ENCODE results near the gene ZDHHC14. TPM values are rescaled to one million over a fixed set of nuclear protein-coding genes. Genes with fewer than 3 reads are reported as not detected.

Gene ZDHHC14
- polyA plus RNA-seq, 1 donor (not counting 4 experiments of a cell fraction or from before 2014, with no cell fraction given), result 6.4 TPM

- FAIRE-seq (no peak), DNase-seq (ENCODE audit: low read depth, low spot score) (no peak)
- Histone ChIP-seq H3K4me1 (ENCODE audit: control insufficient read depth, extremely low read depth, insufficient read depth, low read length) (no peaks in the 10 kb centered on the region), H3K4me3 (ENCODE audit: control insufficient read depth in 2 of 3, extremely low read depth in 1 of 3, insufficient read depth in 2 of 3, low read depth in 1 of 3, low read length in 3 of 3) (no peak overlapping the region), H3K9me3 (ENCODE audit: control insufficient read depth, low read depth, low read length) (no peaks in the 10 kb centered on the region), H3K36me3 (ENCODE audit: control insufficient read depth in 2 of 2, extremely low read depth in 1 of 2, insufficient read depth in 2 of 2, low read length in 2 of 2) (peaks cover 0 to 1% of the 10 kb centered on the region in 2 experiments), H4K20me1 (ENCODE audit: control insufficient read depth, extremely low read depth, insufficient read depth, low read length) (no peaks in the 10 kb centered on the region), H3K4me2 (ENCODE audit: control insufficient read depth, extremely low read depth, insufficient read depth, low read depth, low read length) (no peak overlapping the region), H3K9ac (ENCODE audit: control insufficient read depth, extremely low read depth, insufficient read depth, low read length) (no peak overlapping the region), H3K27me3 (ENCODE audit: control insufficient read depth, extremely low read depth, insufficient read depth, low read length) (no peaks in the 10 kb centered on the region), H3K9me1 (ENCODE audit: control insufficient read depth, extremely low read depth, insufficient read depth, low read length) (no peaks in the 10 kb centered on the region), H3K27ac (ENCODE audit: control insufficient read depth, insufficient read depth, low read length) (no peak overlapping the region), H3K79me2 (ENCODE audit: control insufficient read depth, insufficient read depth, low read length) (no peaks in the 10 kb centered on the region), H2AFZ (ENCODE audit: control insufficient read depth, low read length) (no peak overlapping the region)
- TF ChIP-seq EZH2 (IDR thresholded peaks at IDR 0.05; ENCODE audit: low read length), result no peak
- TF ChIP-seq, protein P1, sequence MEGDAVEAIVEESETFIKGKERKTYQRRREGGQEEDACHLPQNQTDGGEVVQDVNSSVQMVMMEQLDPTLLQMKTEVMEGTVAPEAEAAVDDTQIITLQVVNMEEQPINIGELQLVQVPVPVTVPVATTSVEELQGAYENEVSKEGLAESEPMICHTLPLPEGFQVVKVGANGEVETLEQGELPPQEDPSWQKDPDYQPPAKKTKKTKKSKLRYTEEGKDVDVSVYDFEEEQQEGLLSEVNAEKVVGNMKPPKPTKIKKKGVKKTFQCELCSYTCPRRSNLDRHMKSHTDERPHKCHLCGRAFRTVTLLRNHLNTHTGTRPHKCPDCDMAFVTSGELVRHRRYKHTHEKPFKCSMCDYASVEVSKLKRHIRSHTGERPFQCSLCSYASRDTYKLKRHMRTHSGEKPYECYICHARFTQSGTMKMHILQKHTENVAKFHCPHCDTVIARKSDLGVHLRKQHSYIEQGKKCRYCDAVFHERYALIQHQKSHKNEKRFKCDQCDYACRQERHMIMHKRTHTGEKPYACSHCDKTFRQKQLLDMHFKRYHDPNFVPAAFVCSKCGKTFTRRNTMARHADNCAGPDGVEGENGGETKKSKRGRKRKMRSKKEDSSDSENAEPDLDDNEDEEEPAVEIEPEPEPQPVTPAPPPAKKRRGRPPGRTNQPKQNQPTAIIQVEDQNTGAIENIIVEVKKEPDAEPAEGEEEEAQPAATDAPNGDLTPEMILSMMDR (optimal IDR thresholded peaks at IDR 0.05 in 1 of 3, IDR thresholded peaks at IDR 0.05 in 1 of 3, conservative IDR thresholded peaks at IDR 0.05 in 1 of 3; ENCODE audit: extremely low read depth in 1 of 3, insufficient read depth in 2 of 3, low read length in 3 of 3), result no peak
- dilution Hi-C loops (cut with MboI; ENCODE audit: extremely low pct_ligation_motif_present, low sequenced_read_pairs), result no loop called here
Observed at GRCh38 chr6:157397660-157398059, 16.7 kb downstream of the ZDHHC14 start.

GRCh38 chr6:157398151-157398550, 17.2 kb downstream of the ZDHHC14 start:
- no peaks in the 10 kb centered on the region for H3K79me2 ChIP-seq (ENCODE audit: control insufficient read depth, insufficient read depth, low read length)
- H3K9me1 ChIP-seq (ENCODE audit: control insufficient read depth, extremely low read depth, insufficient read depth, low read length), result no peaks in the 10 kb centered on the region
- TF ChIP-seq, protein P1 (optimal IDR thresholded peaks at IDR 0.05 in 1 of 3, IDR thresholded peaks at IDR 0.05 in 1 of 3, conservative IDR thresholded peaks at IDR 0.05 in 1 of 3; ENCODE audit: extremely low read depth in 1 of 3, insufficient read depth in 2 of 3, low read length in 3 of 3), result no peak
- no peak for TF ChIP-seq EZH2 (IDR thresholded peaks at IDR 0.05; ENCODE audit: low read length)
- H2AFZ ChIP-seq (ENCODE audit: control insufficient read depth, low read length), result no peak overlapping the region
- no peak overlapping the region for H3K27ac ChIP-seq (ENCODE audit: control insufficient read depth, insufficient read depth, low read length)
- H4K20me1 ChIP-seq (ENCODE audit: control insufficient read depth, extremely low read depth, insufficient read depth, low read length), result no peaks in the 10 kb centered on the region
- H3K9me3 ChIP-seq (ENCODE audit: control insufficient read depth, low read depth, low read length), result no peaks in the 10 kb centered on the region
- H3K36me3 ChIP-seq (ENCODE audit: control insufficient read depth in 2 of 2, extremely low read depth in 1 of 2, insufficient read depth in 2 of 2, low read length in 2 of 2), result peaks cover 0 to 1% of the 10 kb centered on the region in 2 experiments
- no peak overlapping the region for H3K9ac ChIP-seq (ENCODE audit: control insufficient read depth, extremely low read depth, insufficient read depth, low read length)
- no peaks in the 10 kb centered on the region for H3K4me1 ChIP-seq (ENCODE audit: control insufficient read depth, extremely low read depth, insufficient read depth, low read length)
- FAIRE-seq, result no peak
- H3K4me3 ChIP-seq (ENCODE audit: control insufficient read depth in 2 of 3, extremely low read depth in 1 of 3, insufficient read depth in 2 of 3, low read depth in 1 of 3, low read length in 3 of 3), result no peak overlapping the region
- no peaks in the 10 kb centered on the region for H3K27me3 ChIP-seq (ENCODE audit: control insufficient read depth, extremely low read depth, insufficient read depth, low read length)
- no peak for DNase-seq (ENCODE audit: low read depth, low spot score)
- no peak overlapping the region for H3K4me2 ChIP-seq (ENCODE audit: control insufficient read depth, extremely low read depth, insufficient read depth, low read depth, low read length)
- dilution Hi-C loops (cut with MboI; ENCODE audit: extremely low pct_ligation_motif_present, low sequenced_read_pairs), result no loop called here
